Brain microvascular endothelial cell (primary cell): ENCODE results near the gene LRP4.

ENCODE experiments used
- DNase-seq: peaks from one replicate; pipeline ENCODE4 v3.0.0-alpha.2; 2020
- H3K27ac ChIP-seq: fragments of 250-450 bp; sonication (Bioruptor Pico); 2 replicates; pipeline ENCODE4 v1.5.1; 2020; ENCODE audit warnings: mild to moderate bottlenecking, moderate library complexity
- H3K27me3 ChIP-seq: fragments of 250-450 bp; sonication (Bioruptor Pico); replicated peaks from 2 replicates; pipeline ENCODE4 v1.5.1; 2020; ENCODE audit warnings: mild to moderate bottlenecking
- H3K36me3 ChIP-seq: fragments of 250-450 bp; sonication (Bioruptor Pico); replicated peaks from 2 replicates; pipeline ENCODE4 v1.5.1; 2020; ENCODE audit warnings: mild to moderate bottlenecking
- H3K4me3 ChIP-seq: 2 replicates; pipeline ENCODE4 v1.5.1; 2011; ENCODE audit warnings: low read depth, mild to moderate bottlenecking, control low read depth, low read length, moderate library complexity
- in situ Hi-C: cut with HindIII; loops from 2 replicates; pipeline ENCODE4 v1.10.0; 2017; ENCODE audit warnings: low sequenced_read_pairs, low pct_ligation_motif_present
- TF ChIP-seq, protein P1 (sequence below): IDR thresholded peaks from 2 replicates; pipeline ENCODE4 v1.5.1; 2011; ENCODE audit warnings: low read depth, mild to moderate bottlenecking, moderate library complexity, low read length, control low read depth, inconsistent platforms; ENCODE audit errors: missing control alignments

LRP4 gene

DNA sequence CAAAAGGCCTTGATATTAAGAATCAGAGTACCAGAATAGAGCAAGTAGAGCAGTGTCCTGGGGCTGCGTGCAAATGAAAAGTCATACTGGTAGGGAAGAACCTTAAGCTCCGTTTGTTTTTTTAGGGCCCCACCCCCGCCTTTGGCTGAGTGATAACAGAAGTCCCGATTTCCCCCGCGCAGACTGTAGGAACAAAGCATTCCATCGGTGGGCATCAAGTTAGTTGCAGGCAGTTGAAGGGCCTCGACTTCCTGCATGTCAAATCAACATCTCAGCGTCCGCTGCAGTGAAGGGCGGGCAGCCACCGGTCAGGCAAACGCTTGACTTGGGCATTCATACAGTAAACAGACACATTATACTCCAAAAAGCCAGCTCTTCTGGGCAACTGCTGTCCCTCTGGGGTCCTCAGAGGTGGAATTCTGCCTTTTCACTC lies 11.7 kb downstream of the LRP4 start:
- in situ Hi-C loops, result loop anchor here (25.0 kb wide), 1 partner anchor 231 kb away; no protein-coding TSS in a partner anchor
- no peaks in the 10 kb centered on the region for H3K27me3 ChIP-seq
- H3K4me3 ChIP-seq, result no peak overlapping the region
- no peaks in the 10 kb centered on the region for H3K36me3 ChIP-seq
- TF ChIP-seq, protein P1, sequence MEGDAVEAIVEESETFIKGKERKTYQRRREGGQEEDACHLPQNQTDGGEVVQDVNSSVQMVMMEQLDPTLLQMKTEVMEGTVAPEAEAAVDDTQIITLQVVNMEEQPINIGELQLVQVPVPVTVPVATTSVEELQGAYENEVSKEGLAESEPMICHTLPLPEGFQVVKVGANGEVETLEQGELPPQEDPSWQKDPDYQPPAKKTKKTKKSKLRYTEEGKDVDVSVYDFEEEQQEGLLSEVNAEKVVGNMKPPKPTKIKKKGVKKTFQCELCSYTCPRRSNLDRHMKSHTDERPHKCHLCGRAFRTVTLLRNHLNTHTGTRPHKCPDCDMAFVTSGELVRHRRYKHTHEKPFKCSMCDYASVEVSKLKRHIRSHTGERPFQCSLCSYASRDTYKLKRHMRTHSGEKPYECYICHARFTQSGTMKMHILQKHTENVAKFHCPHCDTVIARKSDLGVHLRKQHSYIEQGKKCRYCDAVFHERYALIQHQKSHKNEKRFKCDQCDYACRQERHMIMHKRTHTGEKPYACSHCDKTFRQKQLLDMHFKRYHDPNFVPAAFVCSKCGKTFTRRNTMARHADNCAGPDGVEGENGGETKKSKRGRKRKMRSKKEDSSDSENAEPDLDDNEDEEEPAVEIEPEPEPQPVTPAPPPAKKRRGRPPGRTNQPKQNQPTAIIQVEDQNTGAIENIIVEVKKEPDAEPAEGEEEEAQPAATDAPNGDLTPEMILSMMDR, result no peak
- DNase-seq, result peak; percentile 32
- no peak overlapping the region for H3K27ac ChIP-seq

DNA sequence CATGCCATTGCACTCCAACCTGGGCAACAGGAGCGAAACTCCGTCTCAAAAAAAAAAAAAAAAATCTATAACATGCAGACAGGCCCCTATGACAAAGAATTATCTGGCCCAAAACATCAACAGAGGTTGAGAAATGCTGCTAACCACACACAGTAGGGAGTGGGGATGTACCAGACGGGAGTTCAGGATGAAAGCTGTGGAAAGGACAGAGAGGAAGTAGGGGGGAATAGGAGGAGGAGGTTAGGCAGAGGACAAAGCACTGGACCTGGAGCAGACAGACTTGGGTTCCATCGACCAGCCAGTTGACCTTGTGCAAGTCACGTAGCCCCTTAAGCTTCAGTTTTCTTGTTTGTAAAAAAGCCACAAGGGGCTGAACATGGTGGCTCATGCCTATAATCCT lies 12.5 kb downstream of the LRP4 start:
- in situ Hi-C loops, result loop anchor here (25.0 kb wide), 1 partner anchor 231 kb away; no protein-coding TSS in a partner anchor
- no peaks in the 10 kb centered on the region for H3K36me3 ChIP-seq
- H3K27me3 ChIP-seq, result no peaks in the 10 kb centered on the region
- TF ChIP-seq, protein P1, result no peak
- DNase-seq, result no peak
- H3K4me3 ChIP-seq, result no peak overlapping the region
- H3K27ac ChIP-seq, result no peak overlapping the region

DNA sequence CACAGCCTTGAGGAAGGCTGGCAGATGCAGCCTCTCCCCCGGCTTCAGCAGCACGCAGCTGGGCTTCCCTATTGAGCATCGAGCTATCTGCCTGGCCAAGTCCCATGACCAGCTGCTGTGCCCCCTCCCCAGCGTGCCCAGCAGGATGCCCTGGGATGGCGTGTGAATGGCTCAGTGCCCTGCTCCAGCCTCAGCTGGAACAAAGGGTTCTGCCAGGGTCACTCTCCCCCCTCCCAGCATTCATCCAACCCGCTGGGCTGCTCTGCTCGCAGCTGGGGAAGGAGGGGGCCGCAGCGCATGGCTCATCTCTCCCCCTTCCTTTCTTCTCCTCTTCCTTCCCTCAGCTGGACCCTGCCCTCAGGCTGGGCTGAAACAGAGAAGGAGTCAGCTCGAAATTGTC lies 14.5 kb downstream of the LRP4 start:
- in situ Hi-C loops, result loop anchor here (25.0 kb wide), 1 partner anchor 233 kb away; no protein-coding TSS in a partner anchor
- Histone ChIP-seq H3K27me3 (no peaks in the 10 kb centered on the region), H3K27ac (no peak overlapping the region), H3K36me3 (peaks cover 2% of the 10 kb centered on the region), H3K4me3 (no peak overlapping the region)
- DNase-seq, result no peak
- TF ChIP-seq, protein P1, result no peak

DNA sequence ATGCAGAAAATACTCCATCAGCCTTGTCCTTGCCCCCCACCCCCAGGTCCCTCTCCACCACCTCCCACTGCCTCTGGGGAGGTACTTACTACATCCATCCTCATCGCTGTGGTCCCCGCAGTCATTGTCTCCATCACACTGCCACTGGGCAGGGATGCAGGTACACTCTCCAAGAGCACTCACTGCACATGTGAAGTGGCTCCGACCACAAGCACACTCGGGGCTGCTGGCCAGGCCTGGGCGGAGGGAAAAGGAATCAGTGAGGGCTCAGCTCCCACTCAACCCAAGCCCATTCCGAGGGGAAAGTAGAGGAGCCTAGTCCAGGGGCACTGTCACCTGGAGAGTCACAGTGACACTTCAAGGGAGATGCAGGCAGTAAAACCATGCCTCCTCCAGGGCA lies 15.7 kb downstream of the LRP4 start:
- TF ChIP-seq, protein P1, result no peak
- no peak for DNase-seq
- Histone ChIP-seq H3K36me3 (peaks cover 2% of the 10 kb centered on the region), H3K4me3 (no peak overlapping the region), H3K27ac (no peak overlapping the region), H3K27me3 (no peaks in the 10 kb centered on the region)
- in situ Hi-C loops, result loop anchor here (25.0 kb wide), 1 partner anchor 235 kb away; no protein-coding TSS in a partner anchor

DNA sequence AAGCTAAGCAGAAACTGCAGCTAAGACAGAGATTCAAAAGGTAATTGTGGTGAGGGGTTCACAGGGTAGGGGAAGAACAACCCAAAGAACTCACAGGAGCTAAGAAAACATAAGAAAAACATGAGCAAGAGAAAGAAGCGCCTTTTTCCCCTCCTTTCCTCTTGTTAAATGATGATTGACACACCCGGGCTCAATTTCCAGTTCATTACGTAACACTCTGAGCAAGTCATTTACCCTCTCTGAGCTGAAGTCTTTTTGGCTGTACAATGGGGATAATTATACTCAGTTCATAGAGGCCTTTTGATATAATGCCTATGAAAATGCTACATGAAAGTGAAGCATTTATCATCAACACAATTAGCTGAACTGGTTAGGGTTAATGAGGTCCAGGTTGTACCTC lies 17.2 kb downstream of the LRP4 start:
- no peak for DNase-seq
- no peak overlapping the region for H3K27ac ChIP-seq
- in situ Hi-C loops, result loop anchor here (25.0 kb wide), 1 partner anchor 236 kb away; no protein-coding TSS in a partner anchor
- H3K27me3 ChIP-seq, result no peaks in the 10 kb centered on the region
- H3K4me3 ChIP-seq, result no peak overlapping the region
- TF ChIP-seq, protein P1, result no peak
- peaks cover 2% of the 10 kb centered on the region for H3K36me3 ChIP-seq
